NCI-H128 (cell line): Measurements from ENCODE around the gene DCAF11.

Source experiments
- DNase-seq: peaks from one replicate; lab custom pipeline; 2025; ENCODE audit not compliant: unreplicated experiment; lab: John Stamatoyannopoulos, UW

Gene DCAF11

DNA sequence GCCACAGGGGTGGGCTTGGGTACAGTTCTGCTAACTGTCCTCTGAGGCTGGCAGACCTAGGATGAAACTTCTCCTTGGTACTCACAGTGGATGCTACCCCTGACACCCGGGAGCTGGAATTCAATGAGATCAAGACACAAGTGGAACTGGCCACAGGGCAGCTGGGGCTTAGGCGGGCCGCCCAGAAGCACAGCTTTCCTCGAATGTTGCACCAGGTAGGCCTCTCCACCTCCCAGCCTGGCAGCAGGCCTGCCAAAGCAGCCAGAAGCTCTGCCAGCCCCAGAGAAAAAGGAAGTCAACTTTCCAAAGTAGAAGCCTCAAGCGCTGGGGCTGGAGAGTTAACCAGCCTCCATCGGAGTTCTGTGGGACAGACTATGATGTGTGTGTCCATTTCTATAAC, 2.6 kb downstream of the DCAF11 start:
- no peak for DNase-seq

DNA sequence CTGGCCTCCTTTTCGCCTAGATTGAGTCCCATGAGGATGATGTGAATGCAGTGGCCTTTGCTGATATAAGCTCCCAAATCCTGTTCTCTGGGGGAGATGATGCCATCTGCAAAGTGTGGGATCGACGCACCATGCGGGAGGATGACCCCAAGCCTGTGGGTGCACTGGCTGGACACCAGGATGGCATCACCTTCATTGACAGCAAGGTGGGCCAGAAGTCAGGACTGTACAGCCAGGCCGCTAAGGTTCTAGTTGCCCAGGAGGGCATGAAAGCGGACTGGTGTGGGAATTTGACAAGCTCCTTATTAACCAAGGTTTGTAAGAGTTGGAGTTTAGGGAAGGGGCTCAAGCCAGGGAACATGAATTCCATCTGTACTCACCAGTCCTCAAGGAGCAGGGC, 5.1 kb downstream of the DCAF11 start:
- DNase-seq = no peak

DNA sequence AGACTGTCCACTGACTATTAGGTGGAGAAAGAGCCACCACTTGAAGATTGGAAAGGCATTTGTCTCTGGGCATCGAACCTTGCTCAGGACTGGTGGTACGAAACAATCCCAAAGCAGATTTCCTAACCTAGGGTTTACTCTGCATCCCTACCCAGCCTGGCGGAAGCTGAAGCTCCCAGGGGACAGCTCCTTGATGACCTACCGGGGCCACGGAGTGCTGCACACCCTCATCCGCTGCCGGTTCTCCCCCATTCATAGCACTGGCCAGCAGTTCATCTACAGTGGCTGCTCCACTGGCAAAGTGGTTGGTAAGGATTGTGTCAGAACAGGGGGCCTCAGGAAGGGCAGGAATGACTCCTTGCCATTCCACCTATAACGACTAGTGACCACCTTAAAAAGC, 6.6 kb downstream of the DCAF11 start:
- no peak for DNase-seq

DNA sequence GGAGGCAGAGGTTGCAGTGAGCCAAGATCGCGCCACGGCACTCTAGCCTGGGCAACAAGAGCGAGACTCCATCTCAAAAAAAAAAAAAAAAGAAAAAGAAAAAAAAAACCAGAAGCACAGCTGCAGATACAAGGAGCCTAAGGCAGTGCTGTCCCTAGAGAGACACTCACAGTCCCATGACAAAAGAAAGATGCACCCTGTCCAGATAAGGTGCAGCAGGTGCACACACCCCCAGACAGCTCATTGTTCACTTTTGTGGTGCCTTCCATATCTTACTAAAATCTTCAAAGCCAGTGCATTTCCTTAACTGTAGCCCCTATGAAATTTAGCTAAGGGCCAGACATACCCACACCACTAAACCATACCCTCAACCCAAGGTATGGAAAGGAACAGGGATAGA, 7.8 kb downstream of the DCAF11 start:
- DNase-seq = no peak

DNA sequence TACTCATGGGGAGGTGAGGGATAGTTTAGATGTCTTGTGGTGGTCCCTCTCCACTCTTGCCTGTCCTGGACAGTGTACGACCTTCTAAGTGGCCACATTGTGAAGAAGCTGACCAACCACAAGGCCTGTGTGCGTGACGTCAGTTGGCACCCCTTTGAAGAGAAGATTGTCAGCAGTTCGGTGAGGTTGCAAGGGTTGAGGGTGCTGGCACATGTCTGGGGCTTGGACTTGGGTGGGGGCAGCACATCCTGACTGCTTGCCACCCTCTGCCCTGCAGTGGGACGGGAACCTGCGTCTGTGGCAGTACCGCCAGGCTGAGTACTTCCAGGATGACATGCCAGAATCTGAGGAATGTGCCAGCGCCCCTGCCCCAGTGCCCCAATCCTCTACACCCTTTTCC, 8.3 kb downstream of the DCAF11 start:
- no peak for DNase-seq

DNA sequence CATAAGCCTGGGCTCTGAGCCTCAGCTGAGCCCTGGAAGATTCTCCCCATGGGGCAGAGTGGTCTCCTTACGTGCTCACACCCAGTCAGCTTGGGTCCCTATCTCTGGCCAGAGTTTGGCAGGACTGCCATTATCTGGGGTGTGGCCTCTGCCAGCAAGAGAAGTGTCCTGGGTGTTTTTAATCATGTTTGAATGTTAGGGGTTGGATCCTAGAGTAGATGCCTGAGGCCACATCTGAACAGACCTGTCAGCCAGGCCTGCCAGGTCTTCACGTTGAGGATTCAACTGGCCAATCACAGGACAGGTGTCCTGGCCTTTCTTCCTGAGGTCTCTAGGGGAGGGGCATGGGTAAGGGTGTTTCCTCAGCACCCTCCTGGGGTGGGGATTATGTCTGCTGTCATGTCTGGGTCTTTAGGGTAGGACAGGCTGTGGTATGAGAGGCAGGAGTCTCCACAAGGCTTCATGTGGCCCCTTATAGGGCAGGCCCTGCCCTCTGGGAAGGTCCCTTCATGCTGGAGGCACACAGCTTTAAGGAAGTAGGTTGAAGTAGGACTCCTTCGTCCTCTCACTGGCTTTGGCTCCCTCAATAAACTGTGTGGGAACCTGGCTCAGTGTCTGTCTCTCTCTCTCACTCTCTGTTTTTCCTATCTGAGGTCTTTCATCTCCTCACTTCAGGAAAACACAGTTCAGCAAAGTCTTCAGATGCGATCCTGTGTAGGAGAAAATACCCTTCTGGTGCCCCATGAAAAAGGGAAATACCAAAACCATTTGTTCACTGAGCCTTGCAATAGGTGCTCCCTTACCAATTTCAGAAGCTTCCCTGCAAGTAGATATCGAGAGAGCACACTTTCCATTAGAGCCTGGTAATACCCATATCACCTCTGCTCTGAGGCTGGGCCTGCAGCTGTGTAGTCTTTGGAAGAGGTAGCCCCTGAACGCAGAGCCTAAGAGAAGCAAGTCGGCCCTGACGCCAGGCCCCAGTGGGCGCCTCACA, 9.1 kb downstream of the DCAF11 start:
- no peak for DNase-seq

DNA sequence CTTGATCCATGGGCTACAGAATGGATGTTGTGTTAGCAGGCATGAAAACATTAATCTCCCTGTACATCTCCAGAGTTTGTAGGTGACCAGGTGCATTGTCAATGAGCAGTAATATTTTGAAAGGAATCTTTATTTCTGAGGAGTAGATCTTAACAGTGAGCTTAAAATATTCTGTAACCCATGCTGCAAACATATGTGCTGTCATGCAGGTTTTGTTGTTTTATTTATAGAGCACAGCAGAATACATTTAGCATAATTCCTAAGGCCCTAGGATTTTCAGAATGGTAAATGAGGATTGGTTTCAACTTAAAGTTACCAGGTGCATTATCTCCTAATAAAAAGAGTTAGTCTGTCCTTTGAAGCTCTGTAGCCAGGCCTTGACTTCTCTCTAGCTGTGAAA, 12.4 kb downstream of the DCAF11 start:
- no peak for DNase-seq

DNA sequence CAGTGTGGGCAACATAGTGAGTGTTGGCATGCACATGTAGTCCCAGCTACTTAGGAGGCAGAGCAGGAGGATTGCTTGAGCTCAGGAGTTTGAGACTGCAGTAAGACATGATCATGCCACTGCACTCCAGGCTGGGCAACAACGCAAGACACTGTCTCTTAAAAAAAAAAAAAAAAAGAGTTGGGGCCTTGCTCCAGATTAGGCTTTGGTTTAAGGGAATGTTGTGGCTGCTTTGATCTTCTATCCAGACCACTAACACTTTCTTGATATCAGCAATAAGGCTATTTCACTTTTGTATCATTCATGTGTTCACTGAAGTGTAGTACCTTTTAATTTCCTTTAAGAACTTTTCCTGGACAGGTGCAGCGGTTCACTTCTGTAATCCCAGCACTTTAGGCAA, 13.1 kb downstream of the DCAF11 start:
- no peak for DNase-seq

DNA sequence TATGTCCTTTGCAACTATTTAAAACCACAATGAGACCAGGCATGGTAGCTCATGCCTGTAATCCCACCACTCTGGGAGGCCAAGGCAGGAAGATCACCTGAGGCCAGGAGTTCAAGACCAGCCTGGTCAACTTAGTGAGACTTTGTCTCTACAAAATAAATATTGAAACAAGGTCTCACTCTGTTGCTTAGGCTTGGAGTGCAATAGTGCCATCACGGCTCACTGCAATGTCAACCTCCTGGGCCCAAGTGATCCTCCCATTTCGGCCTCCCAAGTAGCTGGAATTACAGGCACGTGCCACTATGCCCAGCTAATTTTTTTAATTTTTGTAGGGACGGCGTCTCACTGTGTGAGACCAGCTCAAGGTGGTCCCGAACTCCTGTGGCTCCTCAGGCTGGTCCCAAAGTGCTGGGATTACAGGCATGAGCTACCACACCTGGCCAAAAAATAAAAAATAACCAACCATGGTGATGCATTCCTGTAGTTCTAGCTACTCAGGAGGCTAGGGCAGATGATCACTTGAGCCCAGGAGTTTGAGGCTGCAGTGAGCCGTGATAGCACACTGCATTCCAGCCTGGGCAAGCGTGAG, 14.9 kb downstream of the DCAF11 start:
- no peak for DNase-seq

DNA sequence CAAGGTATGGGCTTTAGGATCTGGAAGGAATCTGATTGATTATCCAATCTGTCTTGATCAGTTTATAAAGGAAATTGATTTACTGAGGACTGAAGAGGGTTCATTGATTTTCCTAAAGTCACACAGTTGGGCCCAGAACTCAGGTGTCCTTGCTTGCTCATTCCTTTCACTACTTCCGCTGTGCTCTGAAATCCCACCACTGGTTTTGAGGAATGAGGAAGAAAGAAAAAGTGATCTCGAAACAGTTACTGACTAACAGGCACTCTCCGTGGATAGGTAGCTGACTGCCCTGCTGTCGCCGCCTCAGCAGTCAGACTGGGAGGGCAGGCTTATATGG, 15.8 kb downstream of the DCAF11 start, which contains the start of gene FITM1:
Gene FITM1, plus strand, starts transcription at position 280 of the 337 bp plus-strand sequence. CDS start 905 bp downstream, outside the sequence.
- DNase-seq = no peak

DNA sequence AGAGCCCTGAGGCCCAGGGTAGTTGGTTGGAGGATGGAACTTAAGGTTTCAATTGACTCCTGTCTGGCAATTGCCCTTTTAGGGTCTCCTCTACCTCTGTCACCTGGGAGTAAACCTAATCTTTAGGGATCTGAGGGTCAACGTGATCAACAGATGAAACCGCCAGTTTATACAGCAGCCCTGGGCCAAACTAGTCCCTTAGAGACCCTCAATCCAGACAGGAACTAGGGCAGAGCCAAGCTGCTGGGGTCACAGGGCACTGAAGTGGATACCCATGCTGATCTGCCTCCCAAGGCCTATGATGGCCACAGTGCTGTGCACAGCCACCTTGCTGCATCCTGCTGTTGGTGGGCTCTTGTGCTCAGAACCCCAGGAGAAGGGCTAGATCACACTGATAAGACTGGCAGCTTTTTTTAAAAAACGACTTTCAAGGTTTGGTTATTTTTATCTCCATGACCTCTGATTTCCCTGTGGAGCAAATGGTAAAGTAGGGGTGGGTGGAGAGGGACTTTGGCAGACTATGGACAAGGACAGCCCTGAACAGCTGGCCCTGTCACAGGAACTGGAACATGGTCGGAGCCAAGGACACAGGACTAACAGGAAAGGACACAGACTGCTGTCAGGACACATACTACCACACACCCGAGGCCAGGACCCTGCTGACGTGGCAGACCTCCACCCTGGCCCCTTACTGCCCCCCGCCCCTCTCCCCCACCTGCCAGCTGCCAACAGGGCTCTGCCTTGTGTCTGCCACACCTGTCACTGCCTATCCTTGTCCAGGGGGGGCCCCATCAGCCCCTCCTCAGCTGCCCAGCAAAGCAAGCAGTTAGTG, 16.4 kb downstream of the DCAF11 start:
- DNase-seq = no peak

DNA sequence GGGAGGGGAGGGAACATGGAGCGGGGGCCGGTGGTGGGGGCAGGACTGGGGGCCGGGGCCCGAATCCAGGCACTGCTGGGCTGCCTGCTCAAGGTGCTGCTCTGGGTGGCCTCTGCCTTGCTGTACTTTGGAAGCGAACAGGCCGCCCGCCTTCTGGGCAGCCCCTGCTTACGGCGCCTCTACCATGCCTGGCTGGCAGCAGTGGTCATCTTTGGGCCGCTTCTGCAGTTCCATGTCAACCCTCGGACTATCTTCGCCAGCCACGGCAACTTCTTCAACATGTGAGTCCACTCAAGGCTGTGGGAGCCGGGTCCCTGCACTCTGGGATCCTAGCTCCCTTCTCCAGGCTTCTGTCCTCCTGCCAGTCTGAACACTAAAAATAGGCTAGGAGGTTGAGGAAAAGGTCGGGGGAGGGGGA, 17.0 kb downstream of the DCAF11 start:
- no peak for DNase-seq

DNA sequence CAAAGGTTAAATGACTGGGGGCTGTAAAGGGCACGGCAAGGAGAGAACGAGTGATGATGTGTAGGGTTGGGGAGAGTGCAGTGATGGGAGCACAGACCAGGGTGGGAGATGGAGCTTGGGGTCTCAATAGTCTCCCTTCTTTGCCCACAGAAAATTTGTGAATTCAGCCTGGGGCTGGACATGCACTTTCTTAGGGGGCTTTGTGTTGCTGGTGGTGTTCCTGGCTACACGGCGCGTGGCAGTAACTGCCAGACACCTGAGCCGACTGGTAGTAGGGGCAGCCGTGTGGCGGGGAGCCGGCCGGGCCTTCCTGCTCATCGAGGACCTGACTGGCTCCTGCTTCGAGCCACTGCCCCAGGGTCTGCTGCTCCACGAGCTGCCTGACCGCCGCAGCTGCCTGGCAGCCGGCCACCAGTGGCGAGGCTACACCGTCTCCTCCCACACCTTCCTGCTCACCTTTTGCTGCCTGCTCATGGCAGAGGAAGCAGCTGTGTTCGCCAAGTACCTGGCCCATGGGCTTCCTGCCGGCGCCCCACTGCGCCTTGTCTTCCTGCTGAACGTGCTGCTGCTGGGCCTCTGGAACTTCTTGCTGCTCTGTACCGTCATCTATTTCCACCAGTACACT, 17.6 kb downstream of the DCAF11 start:
- no peak for DNase-seq

DNA sequence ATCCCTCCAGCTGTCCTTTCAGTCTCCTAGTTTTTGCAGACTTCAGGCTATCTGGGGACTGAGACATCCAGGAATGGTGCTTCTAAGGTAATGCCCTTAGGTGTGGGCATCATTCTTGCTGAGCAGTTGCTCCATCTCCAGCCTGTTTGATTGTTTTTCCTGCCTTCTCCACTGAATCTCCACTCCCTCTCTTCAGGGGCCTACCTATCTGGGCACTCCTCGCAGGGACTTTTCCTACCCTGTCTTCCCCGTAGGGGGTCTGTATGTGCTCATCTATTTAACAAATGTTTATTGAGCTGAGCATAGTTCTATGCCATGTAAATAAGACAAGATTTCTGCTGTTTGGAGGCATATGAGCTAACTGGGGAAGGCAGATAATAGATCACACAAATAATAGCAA, 18.4 kb downstream of the DCAF11 start:
- DNase-seq = no peak

DNA sequence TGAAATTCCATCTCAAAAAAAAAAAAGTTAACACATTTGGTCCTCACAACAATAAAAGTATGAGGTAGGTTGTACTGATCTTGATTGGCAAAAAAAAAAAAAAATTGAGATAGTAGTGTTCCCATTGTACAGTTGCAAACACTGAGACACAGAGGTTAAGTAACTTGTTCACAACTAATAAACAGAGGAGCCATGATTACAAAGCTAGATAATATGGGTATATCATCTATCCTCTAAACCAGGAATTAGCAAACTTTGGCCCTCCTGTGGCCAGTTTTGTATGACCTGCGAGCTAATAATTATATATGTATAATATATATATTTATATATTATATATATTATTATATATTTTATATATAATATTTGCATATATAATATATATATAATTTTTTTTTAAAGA, 19.2 kb downstream of the DCAF11 start:
- DNase-seq = no peak

DNA sequence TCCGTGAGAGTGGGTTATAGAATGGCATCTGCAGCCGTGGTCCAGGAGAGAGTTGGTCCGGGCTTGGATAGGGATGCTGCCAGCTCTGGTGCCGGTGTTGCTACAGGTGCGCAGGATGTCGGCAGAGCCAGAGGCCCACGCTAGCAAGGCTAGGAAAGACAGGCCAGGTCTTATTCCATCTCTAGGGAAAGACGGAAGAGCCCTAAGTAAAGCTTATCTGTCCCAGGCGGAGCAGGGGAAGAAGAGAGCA, 20.9 kb downstream of the DCAF11 start:
- no peak for DNase-seq

DNA sequence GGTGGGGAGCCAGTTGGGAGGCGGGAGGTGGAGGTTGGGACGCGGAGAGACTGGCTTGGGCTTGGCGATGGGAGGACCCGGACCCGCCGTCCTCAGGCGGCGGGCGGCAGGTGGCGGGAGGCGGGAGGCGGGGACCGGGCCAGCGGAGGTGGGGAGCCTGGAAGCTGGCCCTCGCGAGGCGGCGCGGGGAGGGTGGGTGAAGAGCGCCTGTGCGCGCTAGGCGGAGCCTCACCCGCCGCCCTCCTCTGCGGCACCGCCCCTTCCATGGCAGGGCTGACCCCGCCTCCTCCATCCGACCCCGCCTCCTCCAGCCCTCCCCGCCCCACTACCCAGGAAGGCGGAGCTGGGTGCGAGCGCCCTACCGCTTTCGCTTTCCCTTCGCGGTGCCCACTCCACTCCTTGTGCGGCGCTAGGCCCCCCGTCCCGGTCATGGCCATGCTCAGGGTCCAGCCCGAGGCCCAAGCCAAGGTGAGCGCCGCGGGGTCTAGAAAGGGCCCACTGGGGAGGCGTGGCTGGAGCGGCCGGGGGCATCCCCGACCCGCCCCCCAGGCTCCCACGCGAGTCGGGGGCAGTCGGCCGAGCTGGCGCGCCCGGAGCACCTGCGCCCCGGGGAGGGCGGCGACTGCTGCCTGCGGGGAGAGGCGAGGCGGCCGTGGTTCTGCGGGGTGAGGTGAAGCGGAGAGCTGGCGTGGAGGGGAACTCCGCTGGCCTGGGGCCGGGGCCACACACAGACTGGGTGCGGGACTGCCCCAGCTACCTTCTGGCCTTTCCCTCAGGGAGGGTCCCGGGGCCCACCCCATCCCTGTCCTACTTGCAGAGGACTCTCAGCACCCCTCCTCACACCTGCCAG, 21.5 kb downstream of the DCAF11 start, which contains the start of gene PSME1:
Gene PSME1, plus strand, starts transcription at position 361 of the 850 bp plus-strand sequence. Its CDS starts 69 bp downstream, at position 430.
- DNase-seq = peak; percentile 81

DNA sequence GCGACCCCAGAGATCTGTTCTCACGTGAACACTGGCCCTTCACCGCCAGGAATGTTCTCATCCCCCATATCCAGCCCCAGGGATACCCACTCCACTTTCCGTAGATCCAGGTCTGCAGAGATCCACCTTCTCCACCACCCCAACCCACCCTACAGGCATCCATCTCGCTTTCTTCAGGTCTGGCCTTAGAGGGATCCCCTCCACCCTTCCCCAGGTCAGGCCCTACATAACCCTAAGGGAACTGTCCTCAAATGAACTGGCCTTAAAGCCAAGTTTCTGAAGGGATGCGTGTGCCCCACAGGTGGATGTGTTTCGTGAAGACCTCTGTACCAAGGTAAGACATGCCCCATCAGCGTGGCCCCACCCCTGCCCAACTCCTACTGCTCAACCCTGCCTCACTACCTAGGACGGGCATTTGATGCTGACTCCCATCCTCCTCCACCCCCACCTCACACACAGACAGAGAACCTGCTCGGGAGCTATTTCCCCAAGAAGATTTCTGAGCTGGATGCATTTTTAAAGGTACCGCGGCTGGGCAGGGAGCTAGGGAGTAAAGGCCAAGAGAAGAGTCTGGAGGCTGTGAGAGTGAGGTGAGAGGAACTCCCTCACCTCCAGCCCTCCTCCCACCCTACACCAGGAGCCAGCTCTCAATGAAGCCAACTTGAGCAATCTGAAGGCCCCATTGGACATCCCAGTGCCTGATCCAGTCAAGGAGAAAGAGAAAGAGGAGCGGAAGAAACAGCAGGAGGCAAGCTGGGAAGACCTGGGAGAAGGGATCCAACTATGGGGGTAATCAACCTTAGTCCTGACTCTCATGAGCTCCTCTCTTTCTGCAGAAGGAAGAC, 22.3 kb downstream of the DCAF11 start:
- DNase-seq = no peak
